Muscle of leg (tissue), 11 donors: ENCODE results near the gene SPTBN1. TPM values are rescaled to one million over a fixed set of nuclear protein-coding genes. Genes with fewer than 3 reads are reported as not detected.
A peak's percentile ranks its signal among the peaks of the same experiment; 100 is the strongest.

Experiments used
- DNase-seq: peaks from one replicate; pipeline ENCODE4 v3.0.0; 2013
- H3K27ac ChIP-seq: one replicate; pipeline ENCODE4 v1.5.1; 2013; ENCODE audit warnings: mild to moderate bottlenecking, low read length, control low read depth
- H3K27me3 ChIP-seq: one replicate; pipeline ENCODE4 v1.6.1; 2013; ENCODE audit warnings: low read length; ENCODE audit not compliant: control insufficient read depth, insufficient read depth
- H3K36me3 ChIP-seq: one replicate; pipeline ENCODE4 v1.6.1; 2013; ENCODE audit warnings: low read length; ENCODE audit not compliant: control insufficient read depth, insufficient read depth
- H3K4me1 ChIP-seq: one replicate; pipeline ENCODE4 v1.6.1; 2013; ENCODE audit warnings: low read length; ENCODE audit not compliant: control insufficient read depth, insufficient read depth
- H3K4me3 ChIP-seq: one replicate; pipeline ENCODE4 v1.5.1; 2013; ENCODE audit warnings: low read length, control low read depth
- H3K9me3 ChIP-seq: replicated peaks from 2 replicates; pipeline ENCODE4 v1.6.1; 2013; ENCODE audit warnings: low read depth, low read length; ENCODE audit not compliant: control insufficient read depth
- WGBS: methylation state at CpG from one replicate; pipeline ENCODE4 v1.1.5; 2013; ENCODE audit warnings: missing lambda C conversion rate; ENCODE audit not compliant: insufficient coverage; 5-methylcytosine and 5-hydroxymethylcytosine counted together
- polyA plus RNA-seq, 8 donors: library from polyadenylated mRNA; unstranded; fragments of 120-200 nt; gene quantifications; one replicate each; pipeline versions ENCODE4 v1.2.1 to v1.2.3, GENCODE V29; 2013; ENCODE audit warnings: inconsistent platforms in 1 of 8, low replicate concordance in 1 of 8; ENCODE audit not compliant: insufficient read length in 8 of 8, insufficient read depth in 1 of 8
- total RNA-seq: library from RNA; stranded (reverse); fragments of 120-200 nt; gene quantifications from one replicate; pipeline ENCODE4 v1.2.4, GENCODE V29; 2013

SPTBN1 gene
- total and polyA plus RNA-seq, 9 donors = 228 to 333 (median 273) TPM

- Histone ChIP-seq H3K36me3 (peaks cover 86% of the 10 kb centered on the region), H3K4me3 (no peak overlapping the region), H3K4me1 (peaks cover 21% of the 10 kb centered on the region), H3K27me3 (no peaks in the 10 kb centered on the region), H3K9me3 (no peaks in the 10 kb centered on the region), H3K27ac (no peak overlapping the region)
- whole genome bisulfite sequencing = 80% methylated on average over 29 of the region's 30 CpGs
- no peak for DNase-seq
Observed at GRCh38 chr2:54630858-54631497, 174.9 kb downstream of the SPTBN1 start.

GRCh38 chr2:54631755-54632154 is 175.6 kb downstream of the SPTBN1 start:
- DNase-seq = no peak
- Histone ChIP-seq H3K36me3 (peaks cover 84% of the 10 kb centered on the region), H3K9me3 (no peaks in the 10 kb centered on the region), H3K27me3 (no peaks in the 10 kb centered on the region), H3K4me3 (no peak overlapping the region), H3K27ac (peak overlapping the region; percentile 26), H3K4me1 (peaks cover 26% of the 10 kb centered on the region)
- WGBS = no CpG with 5 or more reads among the region's 4 CpGs

DNA sequence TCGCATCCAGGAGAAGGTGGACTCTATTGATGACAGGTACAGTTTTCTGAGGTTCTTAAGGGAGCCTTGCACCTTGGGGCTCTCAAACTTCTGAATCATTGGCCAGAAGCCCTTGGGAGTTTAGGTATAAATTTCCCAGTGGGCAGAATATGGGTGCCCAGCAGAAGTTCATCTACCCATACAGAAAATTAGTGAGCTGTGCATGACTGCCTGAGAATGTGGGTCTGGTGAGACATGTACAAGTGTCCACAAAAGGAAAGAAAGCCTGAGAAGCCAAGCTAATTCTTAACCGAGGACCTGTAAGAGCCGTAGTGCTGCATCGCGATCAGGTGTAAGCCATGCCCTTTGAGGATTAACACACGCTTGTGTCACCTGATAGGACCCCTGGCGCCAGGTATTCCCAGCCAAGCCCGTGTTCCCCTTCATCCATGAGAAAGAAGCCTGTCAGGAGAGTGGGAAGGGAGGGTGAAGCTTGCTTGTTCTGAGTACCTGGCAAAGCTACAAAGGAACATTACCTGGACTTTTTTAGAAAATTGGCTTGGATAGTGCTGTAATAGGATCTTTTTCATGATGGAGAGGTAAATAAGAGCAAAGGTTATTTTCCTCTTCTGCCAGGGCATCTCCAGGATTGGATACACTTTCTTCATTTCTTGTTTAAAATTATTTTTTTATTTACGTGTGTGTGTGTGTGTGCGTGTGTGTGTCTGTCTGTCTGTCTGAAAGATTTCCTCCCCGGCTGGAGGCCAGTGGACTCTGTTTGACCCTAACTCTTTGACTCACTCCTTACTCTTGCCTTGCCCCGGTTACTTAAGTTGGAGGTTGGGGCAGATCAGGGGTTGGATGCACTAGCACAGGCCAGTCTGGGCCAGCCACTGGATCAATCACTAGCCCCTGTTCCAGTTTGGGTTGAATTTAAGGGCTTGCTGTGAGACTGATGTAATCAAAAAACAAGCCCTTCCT is 176.9 kb downstream of the SPTBN1 start:
- Histone ChIP-seq H3K4me3 (no peak overlapping the region), H3K27me3 (no peaks in the 10 kb centered on the region), H3K9me3 (no peaks in the 10 kb centered on the region), H3K36me3 (peaks cover 80% of the 10 kb centered on the region), H3K4me1 (peaks cover 27% of the 10 kb centered on the region), H3K27ac (peak overlapping the region; percentile 88)
- DNase-seq = no peak
- no CpG with 5 or more reads among the region's 12 CpGs for WGBS

DNA sequence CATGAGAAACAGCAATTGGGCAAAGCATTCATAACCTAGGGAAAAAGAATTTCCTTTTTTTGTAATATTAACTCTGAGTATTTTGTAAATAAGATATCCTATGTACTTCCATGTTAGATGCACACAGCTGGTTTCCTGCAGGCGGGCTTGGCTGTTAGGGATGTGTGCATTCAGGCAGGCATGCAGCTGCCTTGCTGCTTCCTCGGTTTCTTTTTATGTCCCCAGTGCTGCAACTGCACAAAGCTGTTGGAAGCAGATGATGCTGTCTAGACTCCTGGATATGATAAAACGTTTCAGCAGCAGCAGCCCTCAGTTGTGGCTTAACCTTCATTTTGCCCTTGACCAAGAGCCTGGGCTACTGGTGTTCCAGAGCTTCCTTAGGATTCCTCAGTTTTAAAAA is 177.9 kb downstream of the SPTBN1 start:
- Histone ChIP-seq H3K4me3 (no peak overlapping the region), H3K4me1 (peaks cover 33% of the 10 kb centered on the region), H3K27me3 (no peaks in the 10 kb centered on the region), H3K27ac (peak overlapping the region; percentile 88), H3K36me3 (peaks cover 80% of the 10 kb centered on the region), H3K9me3 (no peaks in the 10 kb centered on the region)
- 33% methylated on average over 1 of the region's 3 CpGs for WGBS
- peak; percentile 59 for DNase-seq

DNA sequence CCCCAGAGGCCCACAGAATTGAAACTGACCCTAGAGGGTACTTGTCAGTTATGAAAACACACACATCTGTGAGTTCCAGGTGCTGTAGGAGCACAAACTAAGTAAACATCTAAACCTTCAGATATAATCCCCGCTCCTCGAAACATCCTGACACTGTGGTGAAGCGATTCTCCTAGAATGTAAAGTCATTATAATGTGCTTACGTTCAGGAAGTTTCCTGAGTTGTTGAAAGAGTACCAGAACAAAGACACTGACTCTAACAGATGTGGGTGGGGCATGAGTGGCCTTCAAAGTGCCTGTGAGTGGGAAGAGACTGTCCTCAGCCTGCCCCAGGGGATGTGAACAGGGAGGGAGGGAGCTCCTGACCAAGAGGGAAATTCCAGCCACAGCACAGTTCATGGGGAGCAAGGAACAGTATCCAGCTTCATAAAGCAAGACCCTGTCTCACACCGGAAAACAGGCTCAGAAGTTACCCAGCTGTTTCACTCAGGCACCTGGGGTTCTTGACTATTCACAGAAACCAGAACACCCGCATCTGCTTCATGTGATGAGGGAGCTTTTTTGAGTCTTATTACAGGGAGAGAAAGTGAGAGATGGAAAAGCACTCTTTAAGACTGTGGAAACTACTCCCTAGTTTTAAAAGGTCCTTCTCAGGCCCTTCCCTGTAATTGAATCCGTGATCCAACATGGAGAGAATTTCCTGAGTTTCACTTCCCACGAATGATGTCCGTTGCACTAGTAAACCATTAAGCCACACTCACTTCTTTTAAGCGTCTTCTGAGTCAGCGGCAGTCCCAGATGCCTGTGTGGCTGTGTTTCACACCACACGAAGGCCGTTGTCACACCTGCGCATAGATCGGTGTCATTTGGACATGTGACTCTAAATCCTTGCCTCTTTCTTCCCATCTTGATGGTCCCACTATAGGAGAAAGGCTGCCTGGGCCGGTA is 178.7 kb downstream of the SPTBN1 start:
- Histone ChIP-seq H3K36me3 (peaks cover 80% of the 10 kb centered on the region), H3K27me3 (no peaks in the 10 kb centered on the region), H3K4me3 (no peak overlapping the region), H3K27ac (peak overlapping the region; percentile 88), H3K4me1 (peaks cover 38% of the 10 kb centered on the region), H3K9me3 (no peaks in the 10 kb centered on the region)
- peak; percentile 75 for DNase-seq
- WGBS = 55% methylated on average over 8 of the region's 16 CpGs

- H3K36me3 ChIP-seq = peaks cover 80% of the 10 kb centered on the region
- peak overlapping the region; percentile 88 for H3K27ac ChIP-seq
- H3K9me3 ChIP-seq = no peaks in the 10 kb centered on the region
- no peak for DNase-seq
- peaks cover 38% of the 10 kb centered on the region for H3K4me1 ChIP-seq
- no peak overlapping the region for H3K4me3 ChIP-seq
- WGBS = no CpG with 5 or more reads among the region's 3 CpGs
- H3K27me3 ChIP-seq = no peaks in the 10 kb centered on the region
Observed at GRCh38 chr2:54635554-54636152, 179.5 kb downstream of the SPTBN1 start.

DNA sequence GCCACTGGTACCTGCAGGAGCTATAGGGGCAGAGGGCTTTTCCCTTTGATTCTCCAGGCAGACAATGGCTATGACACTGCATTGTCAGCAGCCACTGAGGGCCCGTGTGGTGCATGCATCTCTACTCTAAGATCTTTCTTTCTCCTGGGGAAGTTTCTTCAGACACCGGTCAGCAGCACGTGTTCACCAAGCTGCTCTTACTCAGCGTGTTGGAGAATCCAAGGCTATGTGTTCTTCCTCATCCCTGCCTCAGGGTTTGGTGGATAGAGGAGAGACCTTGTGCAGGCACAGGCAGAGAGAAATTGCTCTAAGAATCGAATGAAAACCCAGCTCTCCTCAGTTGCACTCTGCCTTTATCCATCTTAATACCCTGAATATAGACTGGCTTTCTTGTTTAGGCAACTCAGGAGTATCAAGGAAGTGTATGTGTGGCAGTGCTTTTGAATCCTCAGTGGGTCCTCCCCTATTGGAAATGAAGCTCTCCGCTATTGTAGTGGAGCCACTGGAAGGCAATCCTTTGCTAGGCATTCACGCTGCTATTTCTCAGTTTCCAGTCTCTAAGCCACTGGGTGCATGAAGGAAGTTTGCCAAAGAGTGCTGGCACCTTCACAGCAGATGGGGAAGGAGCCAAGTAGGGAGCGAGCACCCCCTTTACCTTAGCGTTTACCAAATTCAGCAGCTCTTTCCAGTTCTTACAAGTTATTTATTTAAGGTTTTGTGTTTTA is 180.4 kb downstream of the SPTBN1 start:
- Histone ChIP-seq H3K4me3 (no peak overlapping the region), H3K9me3 (no peaks in the 10 kb centered on the region), H3K27me3 (no peaks in the 10 kb centered on the region), H3K4me1 (peaks cover 38% of the 10 kb centered on the region), H3K36me3 (peaks cover 74% of the 10 kb centered on the region), H3K27ac (peak overlapping the region; percentile 47)
- 83% methylated on average over 2 of the region's 9 CpGs for WGBS
- no peak for DNase-seq

DNA sequence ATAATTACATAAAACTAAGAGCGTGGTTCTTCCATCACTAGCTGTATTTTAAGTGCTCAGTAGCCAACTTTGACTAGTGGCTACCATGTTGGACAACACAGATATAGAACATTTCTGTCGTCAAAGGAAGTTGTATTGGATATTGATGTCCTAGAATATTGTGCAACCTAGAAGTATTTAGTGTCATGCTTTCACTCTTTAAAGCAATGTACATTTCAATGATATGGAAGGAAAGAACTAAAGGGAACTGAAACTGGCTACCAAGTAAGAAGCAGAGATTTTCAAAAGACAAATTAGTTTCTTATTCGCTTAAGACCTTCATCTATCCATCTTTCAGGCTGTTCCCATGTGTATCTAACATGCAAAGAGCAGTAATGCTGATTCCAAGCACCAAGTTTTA is 182.0 kb downstream of the SPTBN1 start:
- Histone ChIP-seq H3K27ac (no peak overlapping the region), H3K4me3 (no peak overlapping the region), H3K36me3 (peaks cover 72% of the 10 kb centered on the region), H3K4me1 (peaks cover 38% of the 10 kb centered on the region), H3K27me3 (no peaks in the 10 kb centered on the region), H3K9me3 (no peaks in the 10 kb centered on the region)
- no peak for DNase-seq
- WGBS = no CpG with 5 or more reads among the region's 3 CpGs

DNA sequence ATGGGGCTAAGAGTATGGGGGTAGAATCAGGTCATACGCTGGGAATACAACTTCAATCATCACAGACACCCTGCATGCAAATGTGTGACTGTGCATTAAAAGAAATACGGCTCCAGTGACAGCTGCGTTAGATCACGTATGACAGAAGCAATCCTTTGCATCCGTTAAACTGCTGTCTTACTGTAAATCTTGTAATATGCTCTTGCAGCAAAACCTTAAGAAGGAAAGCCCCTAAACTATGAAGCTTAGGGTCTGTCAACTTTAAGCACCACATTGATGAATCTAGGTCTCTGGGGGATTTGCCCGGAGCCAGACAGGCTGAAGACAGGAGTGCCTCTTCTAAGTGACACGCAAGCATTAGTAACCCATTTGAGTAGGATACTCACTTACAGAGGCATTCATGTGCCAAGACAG is 182.7 kb downstream of the SPTBN1 start:
- Histone ChIP-seq H3K27me3 (no peaks in the 10 kb centered on the region), H3K4me1 (peaks cover 34% of the 10 kb centered on the region), H3K4me3 (no peak overlapping the region), H3K9me3 (no peaks in the 10 kb centered on the region), H3K36me3 (peaks cover 72% of the 10 kb centered on the region), H3K27ac (peak overlapping the region; percentile 73)
- no peak for DNase-seq
- 86% methylated on average over 1 of the region's 7 CpGs for WGBS
